ENCODE data around the gene HOMER1. TPM values are rescaled to one million over a fixed set of nuclear protein-coding genes. Genes with fewer than 3 reads are reported as not detected.

HOMER1 gene
- total RNA-seq, 2 donors from 2014 or later, result 2.1 to 15.8 TPM

DNA sequence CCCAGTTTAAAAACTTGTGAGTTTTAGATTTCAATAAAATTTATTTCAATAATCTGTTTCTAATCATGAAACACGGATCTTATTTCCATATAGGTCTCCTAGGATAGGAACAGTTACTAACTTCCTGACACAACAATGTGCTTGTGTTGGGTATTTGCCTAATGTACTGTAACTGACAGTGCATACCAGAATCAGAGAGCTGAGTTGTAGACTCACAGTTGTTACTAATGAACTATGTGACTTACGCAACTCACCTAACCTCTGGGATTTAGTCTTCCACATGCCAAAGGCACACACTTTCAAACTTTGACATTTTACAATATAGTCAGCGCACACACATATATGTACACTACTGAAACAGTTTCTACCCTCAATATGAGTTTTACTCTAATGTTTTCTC, 77.7 kb downstream of the HOMER1 start:
- intact Hi-C loops (cut with DNase I), result no loop called here
- DNase-seq (ENCODE audit: low spot score), result no peak
- WGBS, result 98% methylated on average over 3 of the region's 3 CpGs
- Histone ChIP-seq H3K27me3 (replicated peaks; ENCODE audit: insufficient read depth) (no peaks in the 10 kb centered on the region), H3K36me3 (no peaks in the 10 kb centered on the region), H3K4me3 (no peak overlapping the region), H3K4me1 (replicated peaks) (no peaks in the 10 kb centered on the region), H3K9me3 (no peaks in the 10 kb centered on the region), H3K27ac (no peak overlapping the region)
- TF ChIP-seq CTCF (IDR thresholded peaks at IDR 0.05), result no peak
- TF ChIP-seq POLR2AphosphoS5 (IDR thresholded peaks at IDR 0.05), result no peak
- no peak for TF ChIP-seq POLR2A (IDR thresholded peaks at IDR 0.05)

DNA sequence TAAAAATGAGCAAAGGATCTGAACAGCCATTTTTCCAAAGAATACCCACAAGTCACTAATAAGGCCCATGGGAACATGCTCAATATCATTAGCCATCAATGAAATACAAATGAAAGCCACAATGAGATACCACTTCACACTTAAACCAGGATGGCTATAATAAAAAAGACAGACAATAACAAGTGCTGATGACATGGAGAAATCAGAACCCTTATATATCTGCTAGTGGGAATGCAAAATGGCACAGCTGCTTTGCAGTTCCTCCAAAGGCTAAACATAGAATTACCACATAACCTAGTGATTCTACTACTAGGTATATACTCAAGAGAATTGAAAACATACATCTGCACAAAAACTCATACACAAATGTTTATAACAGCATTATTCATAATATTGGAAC, 83.7 kb downstream of the HOMER1 start:
- intact Hi-C loops (cut with DNase I), result no loop called here
- H3K27ac ChIP-seq, result no peak overlapping the region

DNA sequence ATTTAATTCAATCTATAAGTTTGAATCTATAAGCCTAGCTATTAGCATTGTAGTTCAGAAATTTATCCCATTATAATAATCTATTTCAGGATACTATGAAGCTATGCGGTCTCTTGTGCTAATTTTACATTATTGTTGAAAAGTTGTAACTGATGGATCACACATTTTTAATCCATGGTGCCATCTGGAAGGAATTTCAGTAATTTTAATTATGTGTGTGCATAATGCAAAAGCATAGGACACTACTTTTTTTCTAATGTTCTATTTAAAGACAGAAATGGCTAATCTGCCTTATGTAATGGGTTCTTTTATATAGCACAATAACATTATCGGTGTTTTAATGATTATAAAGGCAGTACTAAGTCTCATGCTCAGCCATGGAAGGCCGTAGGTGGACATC, 90.6 kb downstream of the HOMER1 start:
- TF ChIP-seq POLR2AphosphoS5 (IDR thresholded peaks at IDR 0.05) (no peak), CTCF (IDR thresholded peaks at IDR 0.05) (no peak), POLR2A (IDR thresholded peaks at IDR 0.05) (no peak)

More for the DNA sequence above, 83.7 kb downstream of the HOMER1 start:
- no peak for TF ChIP-seq POLR2A (IDR thresholded peaks at IDR 0.05)
- TF ChIP-seq POLR2AphosphoS5 (IDR thresholded peaks at IDR 0.05), result no peak
- Histone ChIP-seq H3K9me3 (no peaks in the 10 kb centered on the region), H3K4me1 (replicated peaks) (no peaks in the 10 kb centered on the region), H3K27me3 (replicated peaks; ENCODE audit: insufficient read depth) (no peaks in the 10 kb centered on the region), H3K36me3 (no peaks in the 10 kb centered on the region), H3K4me3 (no peak overlapping the region)
- no peak for DNase-seq (ENCODE audit: low spot score)

GRCh38 chr5:79420248-79420647, 93.7 kb downstream of the HOMER1 start:
- Histone ChIP-seq H3K27me3 (replicated peaks; ENCODE audit: insufficient read depth) (no peaks in the 10 kb centered on the region), H3K9me3 (no peaks in the 10 kb centered on the region), H3K27ac (no peak overlapping the region), H3K36me3 (no peaks in the 10 kb centered on the region), H3K4me3 (no peak overlapping the region), H3K4me1 (replicated peaks) (no peaks in the 10 kb centered on the region)
- intact Hi-C loops (cut with DNase I), result no loop called here
- TF ChIP-seq CTCF (IDR thresholded peaks at IDR 0.05) (no peak), POLR2A (IDR thresholded peaks at IDR 0.05) (no peak), POLR2AphosphoS5 (IDR thresholded peaks at IDR 0.05) (no peak)
- WGBS, result 64% methylated on average over 3 of the region's 3 CpGs
- no peak for DNase-seq (ENCODE audit: low spot score)

More for the DNA sequence above, 90.6 kb downstream of the HOMER1 start:
- no peak overlapping the region for H3K27ac ChIP-seq
- WGBS, result 65% methylated on average over 3 of the region's 3 CpGs
- DNase-seq (ENCODE audit: low spot score), result no peak
- H3K36me3 ChIP-seq, result no peaks in the 10 kb centered on the region
- H3K4me3 ChIP-seq, result no peak overlapping the region
- H3K4me1 ChIP-seq (replicated peaks), result no peaks in the 10 kb centered on the region
- no peaks in the 10 kb centered on the region for H3K9me3 ChIP-seq
- intact Hi-C loops (cut with DNase I), result no loop called here
- no peaks in the 10 kb centered on the region for H3K27me3 ChIP-seq (replicated peaks; ENCODE audit: insufficient read depth)

DNA sequence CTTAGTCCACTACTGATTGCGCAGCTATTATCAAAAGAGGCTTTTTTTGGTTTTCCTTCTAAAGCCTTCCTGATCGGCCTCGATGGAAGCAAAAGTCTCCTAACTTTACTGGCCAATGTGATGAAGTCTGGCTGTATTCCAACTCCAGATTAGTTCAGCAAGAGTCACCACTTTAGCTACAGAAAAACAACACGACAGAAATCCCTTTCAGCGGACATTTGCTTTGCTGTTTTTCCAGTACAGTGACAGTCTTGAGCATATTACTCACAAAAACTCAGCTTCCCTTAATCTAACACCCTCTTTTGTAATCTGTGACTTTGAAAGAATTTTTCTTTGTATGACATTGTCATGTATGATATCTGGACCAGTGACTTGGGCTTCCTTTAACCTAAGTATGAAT, 95.7 kb downstream of the HOMER1 start:
- H3K27me3 ChIP-seq (replicated peaks; ENCODE audit: insufficient read depth), result no peaks in the 10 kb centered on the region
- no peaks in the 10 kb centered on the region for H3K9me3 ChIP-seq
- intact Hi-C loops (cut with DNase I), result no loop called here
- WGBS, result 79% methylated on average over 5 of the region's 5 CpGs
- H3K4me3 ChIP-seq, result no peak overlapping the region
- no peak overlapping the region for H3K27ac ChIP-seq
- H3K4me1 ChIP-seq (replicated peaks), result no peaks in the 10 kb centered on the region
- TF ChIP-seq POLR2A (IDR thresholded peaks at IDR 0.05) (no peak), POLR2AphosphoS5 (IDR thresholded peaks at IDR 0.05) (no peak), CTCF (IDR thresholded peaks at IDR 0.05) (no peak)
- H3K36me3 ChIP-seq, result no peaks in the 10 kb centered on the region
- no peak for DNase-seq (ENCODE audit: low spot score)
